Peyer's patch (tissue), 4 donors: Measurements from ENCODE around the gene TSHZ3.

Source experiments
- CTCF ChIP-seq, 6 experiments: fragments of 450-650 bp in 4 of 6; fragments of 200-600 bp in 2 of 6; sonication (generic) in 1 of 6; IDR thresholded peaks; one replicate each; pipeline ENCODE4 v1.5.1; 2017 to 2019; ENCODE audit warnings: antibody characterized with exemption in 6 of 6, mild to moderate bottlenecking in 3 of 6, moderate library complexity in 1 of 6
- POLR2A ChIP-seq, 2 donors: fragments of 450-650 bp; IDR thresholded peaks; one replicate each; pipeline ENCODE4 v1.5.1; 2017; ENCODE audit warnings: antibody characterized with exemption in 2 of 2, mild to moderate bottlenecking in 2 of 2, moderate library complexity in 2 of 2

GRCh38 chr19:31255174-31255799 is 93.9 kb downstream of the TSHZ3 start:
- TF ChIP-seq CTCF (IDR thresholded peaks at IDR 0.05) (no peak), POLR2A (IDR thresholded peaks at IDR 0.05) (no peak)
